ENCODE measurements around the gene LAMA2. TPM values are rescaled to one million over a fixed set of nuclear protein-coding genes. Genes with fewer than 3 reads are reported as not detected.

LAMA2 gene
- total and polyA plus RNA-seq, 7 donors = 8.8 to 59.0 (median 27.3) TPM

- no peak for DNase-seq
- Histone ChIP-seq H3K9me3 (no peaks in the 10 kb centered on the region), H3K27ac (no peak overlapping the region), H3K27me3 (ENCODE audit: insufficient read depth in 3 of 3, low read length in 2 of 3) (no peaks in the 10 kb centered on the region), H3K4me3 (no peak overlapping the region), H3K36me3 (ENCODE audit: insufficient read depth in 1 of 2, low read depth in 1 of 2) (no peaks in the 10 kb centered on the region), H3K4me1 (no peaks in the 10 kb centered on the region)
- TF ChIP-seq, protein P1, sequence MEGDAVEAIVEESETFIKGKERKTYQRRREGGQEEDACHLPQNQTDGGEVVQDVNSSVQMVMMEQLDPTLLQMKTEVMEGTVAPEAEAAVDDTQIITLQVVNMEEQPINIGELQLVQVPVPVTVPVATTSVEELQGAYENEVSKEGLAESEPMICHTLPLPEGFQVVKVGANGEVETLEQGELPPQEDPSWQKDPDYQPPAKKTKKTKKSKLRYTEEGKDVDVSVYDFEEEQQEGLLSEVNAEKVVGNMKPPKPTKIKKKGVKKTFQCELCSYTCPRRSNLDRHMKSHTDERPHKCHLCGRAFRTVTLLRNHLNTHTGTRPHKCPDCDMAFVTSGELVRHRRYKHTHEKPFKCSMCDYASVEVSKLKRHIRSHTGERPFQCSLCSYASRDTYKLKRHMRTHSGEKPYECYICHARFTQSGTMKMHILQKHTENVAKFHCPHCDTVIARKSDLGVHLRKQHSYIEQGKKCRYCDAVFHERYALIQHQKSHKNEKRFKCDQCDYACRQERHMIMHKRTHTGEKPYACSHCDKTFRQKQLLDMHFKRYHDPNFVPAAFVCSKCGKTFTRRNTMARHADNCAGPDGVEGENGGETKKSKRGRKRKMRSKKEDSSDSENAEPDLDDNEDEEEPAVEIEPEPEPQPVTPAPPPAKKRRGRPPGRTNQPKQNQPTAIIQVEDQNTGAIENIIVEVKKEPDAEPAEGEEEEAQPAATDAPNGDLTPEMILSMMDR (IDR thresholded peaks at IDR 0.05) = no peak
- ATAC-seq = no peak
- 67 to 73% (median 69%) methylated on average over 1 of the region's 1 CpG for WGBS, 3 donors
- intact Hi-C loops (cut with DNase I) = no loop called here
Observed at GRCh38 chr6:129215916-129216520, 333.1 kb downstream of the LAMA2 start.

DNA sequence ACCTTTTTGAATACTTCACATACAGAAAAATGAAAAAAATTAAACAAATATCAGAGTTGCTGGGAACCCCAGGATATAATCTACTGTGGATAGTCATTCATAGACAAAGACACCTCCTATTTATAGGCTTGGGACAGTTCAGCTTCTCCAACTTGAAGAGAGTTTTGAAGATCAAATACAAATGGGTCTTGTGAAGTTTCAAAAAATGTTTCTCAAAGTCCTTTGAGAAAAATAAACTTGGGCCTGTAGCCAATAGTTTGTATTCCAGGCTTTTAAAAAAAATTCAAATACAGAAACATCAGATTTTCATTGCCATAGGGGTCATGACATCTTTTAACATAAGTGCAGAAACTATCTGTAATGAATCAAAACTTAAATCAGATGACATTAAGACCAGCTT is 334.8 kb downstream of the LAMA2 start:
- Histone ChIP-seq H3K27ac (no peak overlapping the region), H3K4me3 (no peak overlapping the region), H3K9me3 (no peaks in the 10 kb centered on the region), H3K36me3 (ENCODE audit: insufficient read depth in 1 of 2, low read depth in 1 of 2) (no peaks in the 10 kb centered on the region), H3K27me3 (ENCODE audit: insufficient read depth in 3 of 3, low read length in 2 of 3) (no peaks in the 10 kb centered on the region), H3K4me1 (no peaks in the 10 kb centered on the region)
- no peak for ATAC-seq
- TF ChIP-seq, protein P1 (IDR thresholded peaks at IDR 0.05) = no peak
- intact Hi-C loops (cut with DNase I) = no loop called here
- no peak for DNase-seq

DNA sequence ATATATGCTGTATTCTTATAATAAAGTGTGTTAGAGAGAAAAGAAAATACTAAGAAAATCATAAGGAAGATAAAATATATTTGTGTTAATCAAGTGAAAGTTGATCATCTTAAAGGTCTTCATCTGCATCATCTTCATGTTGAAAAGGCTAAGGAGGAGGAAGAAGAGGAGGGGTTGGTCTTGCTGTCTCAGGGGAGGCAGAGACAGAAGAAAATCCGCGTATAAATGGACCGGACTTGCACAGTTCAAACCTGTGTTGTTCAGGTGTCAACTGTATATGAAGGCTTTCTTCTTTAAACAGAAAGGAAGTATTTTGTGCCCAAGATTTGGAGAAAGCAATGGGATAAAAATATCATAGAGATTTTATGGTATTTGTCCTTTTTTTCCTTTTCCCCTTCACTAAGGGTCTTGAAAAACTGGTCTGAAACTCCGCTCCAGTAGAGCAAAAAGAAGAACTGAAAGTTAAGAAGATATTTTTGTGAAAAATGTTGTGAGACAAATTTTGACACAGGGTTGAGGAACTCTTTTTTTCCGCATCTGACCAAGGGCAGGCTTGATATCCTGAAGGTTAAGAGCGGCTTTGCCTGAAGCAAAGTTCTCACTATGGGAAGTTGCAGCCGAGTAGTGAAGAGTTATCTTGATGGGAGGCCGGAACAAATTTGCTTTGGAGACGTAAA is 350.7 kb downstream of the LAMA2 start:
- H3K27me3 ChIP-seq (ENCODE audit: insufficient read depth in 3 of 3, low read length in 2 of 3) = no peaks in the 10 kb centered on the region
- 95% methylated on average over 9 of the region's 9 CpGs for WGBS, 3 donors
- no peak for DNase-seq
- H3K9me3 ChIP-seq = no peaks in the 10 kb centered on the region
- TF ChIP-seq, protein P1 (IDR thresholded peaks at IDR 0.05) = no peak
- intact Hi-C loops (cut with DNase I) = no loop called here
- no peak overlapping the region for H3K27ac ChIP-seq
- no peak overlapping the region for H3K4me3 ChIP-seq
- no peaks in the 10 kb centered on the region for H3K4me1 ChIP-seq
- H3K36me3 ChIP-seq (ENCODE audit: insufficient read depth in 1 of 2, low read depth in 1 of 2) = no peaks in the 10 kb centered on the region
- no peak for ATAC-seq

DNA sequence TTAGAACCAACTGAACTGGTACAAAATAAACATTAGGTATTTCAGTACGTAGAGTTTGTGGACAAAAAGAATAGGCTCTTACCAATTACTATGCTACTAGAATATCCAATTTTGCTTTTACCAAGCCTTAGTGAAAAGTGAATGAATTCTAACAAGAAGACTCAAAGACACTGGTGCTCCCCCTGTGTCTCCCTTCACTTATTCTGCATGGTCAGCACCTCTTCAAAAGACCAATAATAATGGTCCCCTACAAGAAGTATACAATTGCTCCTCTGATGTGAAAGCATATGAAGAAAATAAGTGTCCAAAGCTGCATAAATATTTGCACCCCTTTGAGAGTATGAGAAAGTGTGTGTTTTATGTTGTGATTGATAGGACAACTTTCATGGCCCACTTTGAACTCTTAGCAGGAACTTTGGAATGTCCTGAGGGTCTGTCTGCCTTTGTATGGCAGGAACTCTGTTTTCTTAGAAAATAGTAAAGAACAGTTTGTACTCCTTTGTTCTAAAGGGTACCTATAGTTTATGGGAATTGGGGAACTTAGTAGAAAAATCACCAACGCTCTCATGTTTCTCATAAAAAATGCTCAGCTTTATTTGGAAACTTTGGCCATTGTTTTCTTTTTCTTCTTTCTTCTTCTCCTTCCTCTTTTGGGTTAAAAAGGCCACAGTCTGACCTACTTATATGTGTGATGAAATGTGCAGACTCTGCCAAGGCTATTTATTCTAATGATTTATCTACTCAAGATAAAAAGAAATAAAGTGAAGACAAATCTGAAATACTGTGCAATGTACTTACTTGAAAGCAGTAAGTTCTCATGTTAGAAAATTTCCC is 352.4 kb downstream of the LAMA2 start:
- no peak overlapping the region for H3K4me3 ChIP-seq
- no peaks in the 10 kb centered on the region for H3K4me1 ChIP-seq
- intact Hi-C loops (cut with DNase I) = no loop called here
- ATAC-seq (no peak), DNase-seq (no peak)
- WGBS, 3 donors = 66 to 78% (median 73%) methylated on average over 2 of the region's 2 CpGs
- H3K27ac ChIP-seq = no peak overlapping the region
- no peaks in the 10 kb centered on the region for H3K9me3 ChIP-seq
- H3K27me3 ChIP-seq (ENCODE audit: insufficient read depth in 3 of 3, low read length in 2 of 3) = no peaks in the 10 kb centered on the region
- H3K36me3 ChIP-seq (ENCODE audit: insufficient read depth in 1 of 2, low read depth in 1 of 2) = no peaks in the 10 kb centered on the region
- TF ChIP-seq, protein P1 (IDR thresholded peaks at IDR 0.05) = no peak
